Measurements from ENCODE around the gene RETN. TPM values are rescaled to one million over a fixed set of nuclear protein-coding genes. Genes with fewer than 3 reads are reported as not detected.

Gene RETN, protein sequence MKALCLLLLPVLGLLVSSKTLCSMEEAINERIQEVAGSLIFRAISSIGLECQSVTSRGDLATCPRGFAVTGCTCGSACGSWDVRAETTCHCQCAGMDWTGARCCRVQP
- 1.1 TPM for total RNA-seq
- not detected for polyA plus RNA-seq (ENCODE audit: insufficient read depth, low read depth, low replicate concordance)
- long read RNA-seq, donor 1, partial matches to known transcripts: 0 of 1 reads
- long read RNA-seq, donor 1, other reads (novel, unspliced or antisense): 0 of 1 reads
- long read RNA-seq, donor 2, partial matches to known transcripts: 0 of 1 reads
- long read RNA-seq, donor 2, other reads (novel, unspliced or antisense): 0 of 1 reads
- long read RNA-seq, donor 3, transcript RETN-201 (4 exons, 520 nt): major isoform, 5 of 5 reads
- long read RNA-seq, donor 3, partial matches to known transcripts: 0 of 5 reads
- long read RNA-seq, donor 3, other reads (novel, unspliced or antisense): 0 of 5 reads
- long read RNA-seq, donor 4: 0 reads
- long read RNA-seq, donor 5: 0 reads
- long read RNA-seq, donor 6: 0 reads
- long read RNA-seq, donor 7: 0 reads
- long read RNA-seq, donor 8, partial matches to known transcripts: 0 of 2 reads
- long read RNA-seq, donor 8, other reads (novel, unspliced or antisense): 0 of 2 reads
- long read RNA-seq, donor 9, partial matches to known transcripts: 0 of 1 reads
- long read RNA-seq, donor 9, other reads (novel, unspliced or antisense): 0 of 1 reads
- long read RNA-seq, donor 10, partial matches to known transcripts: 0 of 1 reads
- long read RNA-seq, donor 10, other reads (novel, unspliced or antisense): 0 of 1 reads

GRCh38 chr19:7668842-7669241 lies at the start of gene RETN:
Gene RETN, plus strand, starts transcription at chr19:7669049. Its CDS starts 278 bp downstream, at chr19:7669327.
- Histone ChIP-seq H3K27ac (ENCODE audit: low read depth in 2 of 2, low read length in 2 of 2) (no peak within 1 kb of the TSS), H3K4me1 (ENCODE audit: control insufficient read depth in 2 of 3, insufficient read depth in 2 of 3, low read depth in 1 of 3, low read length in 3 of 3) (no peaks in the 10 kb centered on the region), H3K4me3 (ENCODE audit: low read length in 3 of 3) (no peak within 1 kb of the TSS), H3K27me3 (ENCODE audit: control insufficient read depth, insufficient read depth, low read length) (peaks cover 2% of the 10 kb centered on the region), H3K9me3 (ENCODE audit: control insufficient read depth in 2 of 3, insufficient read depth in 1 of 3, low read length in 3 of 3) (no peaks in the 10 kb centered on the region), H3K9ac (ENCODE audit: low read length in 3 of 3) (no peak within 1 kb of the TSS), H3K36me3 (ENCODE audit: control insufficient read depth in 2 of 3, insufficient read depth in 3 of 3, low read length in 3 of 3) (no peaks in the 10 kb centered on the region)
- intact Hi-C loops (cut with DNase I): no loop called here
- TF ChIP-seq, protein P1, sequence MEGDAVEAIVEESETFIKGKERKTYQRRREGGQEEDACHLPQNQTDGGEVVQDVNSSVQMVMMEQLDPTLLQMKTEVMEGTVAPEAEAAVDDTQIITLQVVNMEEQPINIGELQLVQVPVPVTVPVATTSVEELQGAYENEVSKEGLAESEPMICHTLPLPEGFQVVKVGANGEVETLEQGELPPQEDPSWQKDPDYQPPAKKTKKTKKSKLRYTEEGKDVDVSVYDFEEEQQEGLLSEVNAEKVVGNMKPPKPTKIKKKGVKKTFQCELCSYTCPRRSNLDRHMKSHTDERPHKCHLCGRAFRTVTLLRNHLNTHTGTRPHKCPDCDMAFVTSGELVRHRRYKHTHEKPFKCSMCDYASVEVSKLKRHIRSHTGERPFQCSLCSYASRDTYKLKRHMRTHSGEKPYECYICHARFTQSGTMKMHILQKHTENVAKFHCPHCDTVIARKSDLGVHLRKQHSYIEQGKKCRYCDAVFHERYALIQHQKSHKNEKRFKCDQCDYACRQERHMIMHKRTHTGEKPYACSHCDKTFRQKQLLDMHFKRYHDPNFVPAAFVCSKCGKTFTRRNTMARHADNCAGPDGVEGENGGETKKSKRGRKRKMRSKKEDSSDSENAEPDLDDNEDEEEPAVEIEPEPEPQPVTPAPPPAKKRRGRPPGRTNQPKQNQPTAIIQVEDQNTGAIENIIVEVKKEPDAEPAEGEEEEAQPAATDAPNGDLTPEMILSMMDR (IDR thresholded peaks at IDR 0.05; ENCODE audit: borderline replicate concordance, extremely low read depth, insufficient read depth): no peak
- FAIRE-seq (no peak), DNase-seq (no peak)

GRCh38 chr19:7619671-7620441 lies 49.0 kb upstream of the RETN start:
- FAIRE-seq (no peak), DNase-seq (peak in 1 of 5 donors; percentile 88)
- Histone ChIP-seq H3K9me3 (ENCODE audit: control insufficient read depth in 2 of 3, insufficient read depth in 1 of 3, low read length in 3 of 3) (no peaks in the 10 kb centered on the region), H3K36me3 (ENCODE audit: control insufficient read depth in 2 of 3, insufficient read depth in 3 of 3, low read length in 3 of 3) (peaks cover 3 to 34% (median 20%) of the 10 kb centered on the region in 3 donors), H3K4me3 (ENCODE audit: low read length in 3 of 3) (no peak overlapping the region), H3K4me1 (ENCODE audit: control insufficient read depth in 2 of 3, insufficient read depth in 2 of 3, low read depth in 1 of 3, low read length in 3 of 3) (peaks cover 0 to 27% (median 12%) of the 10 kb centered on the region in 3 donors), H3K9ac (ENCODE audit: low read length in 3 of 3) (peak overlapping the region in 1 of 3 donors; percentile 40), H3K27me3 (ENCODE audit: control insufficient read depth, insufficient read depth, low read length) (no peaks in the 10 kb centered on the region), H3K27ac (ENCODE audit: low read depth in 2 of 2, low read length in 2 of 2) (peak overlapping the region; percentile 66 to 97)
- intact Hi-C loops (cut with DNase I): no loop called here
- TF ChIP-seq, protein P1 (IDR thresholded peaks at IDR 0.05; ENCODE audit: borderline replicate concordance, extremely low read depth, insufficient read depth): no peak

GRCh38 chr19:7620442-7621412 lies 48.1 kb upstream of the RETN start:
- Histone ChIP-seq H3K27me3 (ENCODE audit: control insufficient read depth, insufficient read depth, low read length) (no peaks in the 10 kb centered on the region), H3K9ac (ENCODE audit: low read length in 3 of 3) (peak overlapping the region in 1 of 3 donors; percentile 40), H3K9me3 (ENCODE audit: control insufficient read depth in 2 of 3, insufficient read depth in 1 of 3, low read length in 3 of 3) (no peaks in the 10 kb centered on the region), H3K27ac (ENCODE audit: low read depth in 2 of 2, low read length in 2 of 2) (peak overlapping the region; percentile 66 to 97), H3K4me1 (ENCODE audit: control insufficient read depth in 2 of 3, insufficient read depth in 2 of 3, low read depth in 1 of 3, low read length in 3 of 3) (peaks cover 0 to 27% (median 12%) of the 10 kb centered on the region in 3 donors), H3K36me3 (ENCODE audit: control insufficient read depth in 2 of 3, insufficient read depth in 3 of 3, low read length in 3 of 3) (peaks cover 3 to 39% (median 20%) of the 10 kb centered on the region in 3 donors), H3K4me3 (ENCODE audit: low read length in 3 of 3) (no peak overlapping the region)
- intact Hi-C loops (cut with DNase I): no loop called here
- no peak for FAIRE-seq
- TF ChIP-seq, protein P1 (IDR thresholded peaks at IDR 0.05; ENCODE audit: borderline replicate concordance, extremely low read depth, insufficient read depth): no peak
- no peak for DNase-seq
